Nucleus accumbens (tissue), 56 donors: ENCODE data around the gene ULK1.
"Not testable (repeated sequence)": the region's sequence is repeated elsewhere in the genome, so short reads cannot be mapped to it uniquely, and the experiment has no call there.

Source experiments
- DNase-seq, 56 donors: peaks; one replicate each; lab custom pipeline; 2025; lab: John Stamatoyannopoulos, UW

The ULK1 gene

GRCh38 chr12:131938082-131938481 is 43.7 kb downstream of the ULK1 start:
- no peak for DNase-seq

GRCh38 chr12:131939007-131939406 is 44.6 kb downstream of the ULK1 start:
- no peak for DNase-seq

DNA sequence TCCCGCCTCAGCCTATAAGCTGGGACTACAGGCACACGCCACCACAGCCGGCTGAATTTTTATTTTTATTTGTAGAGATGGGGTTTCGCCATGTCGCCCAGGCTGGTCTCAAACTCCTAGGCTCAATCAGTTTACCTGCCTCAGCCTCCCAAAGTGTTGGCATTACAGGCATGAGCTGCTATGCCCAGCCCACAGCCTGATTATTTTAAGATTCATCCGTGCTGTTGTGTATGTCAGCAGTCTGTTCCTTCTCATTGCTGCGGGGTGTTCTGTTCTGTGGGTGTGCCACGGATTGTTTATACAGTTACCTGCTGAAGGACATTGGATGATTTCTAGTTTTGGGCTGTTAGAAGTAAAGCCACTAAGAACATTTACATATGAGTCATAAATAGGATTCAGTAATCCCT is 45.7 kb downstream of the ULK1 start:
- DNase-seq, result peak in 3 of 56 donors; percentile 21 to 53 (median 46)

- no peak for DNase-seq
These were observed 46.9 kb downstream of the ULK1 start for GRCh38 chr12:131941116-131941986.

DNA sequence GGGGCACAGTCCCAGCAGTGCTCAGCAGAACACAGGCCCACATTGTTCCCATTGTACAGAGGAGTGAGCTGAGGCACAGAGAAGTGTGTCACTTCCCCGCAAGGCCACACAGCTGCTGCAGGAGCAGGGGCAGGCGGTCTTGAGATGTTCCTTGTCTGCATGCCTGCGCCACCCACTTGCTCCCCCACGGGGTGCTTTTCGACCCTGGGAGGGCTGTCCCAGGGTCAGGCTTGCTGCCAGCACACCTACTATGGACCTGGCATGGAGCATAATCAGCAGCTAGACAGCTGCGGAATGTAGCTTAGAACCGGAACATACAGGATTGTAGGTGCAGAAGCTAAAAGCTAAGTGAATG is 47.5 kb downstream of the ULK1 start:
- DNase-seq, result no peak

GRCh38 chr12:131942671-131943070 is 48.2 kb downstream of the ULK1 start:
- DNase-seq, result no peak

- DNase-seq, result no peak
These were observed 49.0 kb downstream of the ULK1 start for GRCh38 chr12:131943389-131943788.

GRCh38 chr12:131943876-131944275 is 49.5 kb downstream of the ULK1 start:
- DNase-seq, result no peak

GRCh38 chr12:131944601-131945251 is 50.3 kb downstream of the ULK1 start:
- no peak for DNase-seq

GRCh38 chr12:131946757-131947156 is 52.3 kb downstream of the ULK1 start:
- DNase-seq, result no peak

DNA sequence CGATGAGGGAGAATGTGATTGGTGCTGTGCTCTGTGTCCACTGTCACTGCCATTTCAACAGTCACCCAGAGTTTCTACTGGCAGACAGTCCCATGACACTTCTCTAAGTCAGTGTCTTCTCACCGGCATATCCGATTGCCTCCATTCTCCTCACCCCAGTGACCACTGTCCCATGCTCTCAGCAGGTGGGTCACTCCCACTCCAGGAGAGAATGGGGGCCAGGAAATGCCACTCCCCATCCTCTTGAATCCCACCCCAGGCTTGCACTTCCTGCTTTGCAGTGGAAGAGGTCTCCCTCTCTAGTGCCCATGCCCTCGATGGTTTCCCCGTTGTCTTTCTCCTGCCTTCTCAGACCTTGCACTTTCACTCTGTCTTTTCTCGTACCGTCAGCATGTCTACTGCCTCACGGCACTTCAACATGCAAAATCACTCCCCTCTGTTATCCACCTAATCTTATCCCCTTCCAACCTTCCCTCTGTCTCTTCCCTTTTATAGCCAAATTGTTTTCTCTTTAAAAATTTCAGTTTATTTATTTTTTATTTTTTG is 53.1 kb downstream of the ULK1 start:
- no peak for DNase-seq

GRCh38 chr12:131948166-131948712 is 53.8 kb downstream of the ULK1 start:
- DNase-seq, result no peak

DNA sequence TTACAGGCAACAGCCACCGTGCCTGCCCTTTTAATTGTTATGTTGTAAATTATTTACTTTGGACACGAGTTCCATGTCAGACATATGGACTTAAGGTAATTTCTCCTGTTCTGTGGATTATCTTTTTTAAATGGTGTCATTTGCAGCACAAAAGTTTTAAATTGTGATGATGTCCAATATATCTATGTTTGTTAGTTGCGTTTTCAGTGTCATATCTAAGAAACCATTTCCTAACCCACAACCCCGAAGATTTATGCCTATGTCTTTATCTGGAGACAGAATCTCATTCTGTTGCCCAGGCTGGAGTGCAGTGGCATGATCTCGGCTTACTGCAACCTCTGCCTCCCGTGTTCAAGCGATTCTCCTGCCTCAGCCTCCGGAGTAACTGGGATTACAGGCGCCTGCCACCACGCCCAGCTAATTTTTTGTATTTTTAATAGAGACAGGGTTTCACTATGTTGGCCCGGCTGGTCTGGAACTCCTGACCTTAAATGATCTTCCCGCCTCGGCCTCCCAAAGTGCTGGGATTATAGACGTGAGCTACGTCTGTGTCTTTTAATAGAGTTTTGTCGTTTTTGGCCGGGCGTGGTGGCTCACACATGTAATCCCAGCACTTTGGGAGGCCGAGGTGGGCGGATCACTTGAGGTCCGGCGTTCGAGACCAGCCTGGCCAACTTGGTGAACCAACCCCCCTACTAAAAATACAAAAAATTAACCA is 54.5 kb downstream of the ULK1 start:
- DNase-seq, result not testable (repeated sequence)

- peak in 55 of 56 donors; percentile 44 to 95 (median 84) for DNase-seq
These were observed 55.2 kb downstream of the ULK1 start, which contains the start of gene EP400 for GRCh38 chr12:131949431-131950181. Gene EP400, plus strand, starts transcription at chr12:131949942. Its CDS starts 10,678 bp downstream, at chr12:131960620.

- peak in 2 of 56 donors; percentile 20 to 43 for DNase-seq
These were observed 55.9 kb downstream of the ULK1 start for GRCh38 chr12:131950182-131950913.

- DNase-seq, result not testable (repeated sequence)
These were observed 59.4 kb downstream of the ULK1 start for GRCh38 chr12:131953810-131954209.

- not testable (repeated sequence) for DNase-seq
These were observed 60.0 kb downstream of the ULK1 start for GRCh38 chr12:131954460-131954859.

DNA sequence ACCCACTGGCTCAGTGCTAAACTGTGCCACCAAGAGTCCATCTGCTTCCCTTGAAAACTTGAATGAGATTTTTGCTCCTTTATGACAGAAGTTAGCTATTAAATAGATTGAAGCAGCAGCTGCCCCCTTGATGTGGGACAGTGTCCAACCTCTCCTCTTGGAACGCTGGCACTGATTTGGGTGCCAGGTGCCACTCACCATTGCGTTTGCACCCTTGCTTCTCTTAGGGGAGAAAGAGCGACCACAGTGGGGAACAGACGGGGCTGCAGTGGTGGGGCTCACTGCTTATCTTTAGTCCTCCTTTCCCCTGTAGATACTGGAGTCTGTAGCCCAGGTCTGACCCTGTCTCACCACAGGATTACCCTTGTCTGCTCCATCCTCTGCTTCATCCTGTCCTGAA is 64.7 kb downstream of the ULK1 start:
- no peak for DNase-seq
